PFSK-1 (cell line): ENCODE data around the gene RMND5A.

ENCODE experiments used
- POLR2AphosphoS5 ChIP-seq: IDR thresholded peaks from 2 replicates; pipeline ENCODE4 v1.6.1; 2012; ENCODE audit warnings: low read depth, mild to moderate bottlenecking, control low read depth, low read length, moderate library complexity
- SIN3A ChIP-seq: IDR thresholded peaks from 2 replicates; pipeline ENCODE4 v1.6.1; 2012; ENCODE audit warnings: mild to moderate bottlenecking, low read length, moderate library complexity, borderline replicate concordance; ENCODE audit not compliant: insufficient read depth
- TAF1 ChIP-seq: IDR thresholded peaks from 2 replicates; pipeline ENCODE4 v1.6.1; 2012; ENCODE audit warnings: low read length, control low read depth, borderline replicate concordance; ENCODE audit not compliant: insufficient read depth
- TF ChIP-seq, protein P1 (sequence below), 2 experiments: IDR thresholded peaks; 2 replicates each; pipeline versions ENCODE4 v1.6.1 to v1.8.0; 2011 to 2012; ENCODE audit warnings: low read depth in 2 of 2, low read length in 2 of 2, control low read depth in 1 of 2, inconsistent platforms in 1 of 2, mild to moderate bottlenecking in 1 of 2, moderate library complexity in 1 of 2; ENCODE audit not compliant: insufficient read depth in 1 of 2

DNA sequence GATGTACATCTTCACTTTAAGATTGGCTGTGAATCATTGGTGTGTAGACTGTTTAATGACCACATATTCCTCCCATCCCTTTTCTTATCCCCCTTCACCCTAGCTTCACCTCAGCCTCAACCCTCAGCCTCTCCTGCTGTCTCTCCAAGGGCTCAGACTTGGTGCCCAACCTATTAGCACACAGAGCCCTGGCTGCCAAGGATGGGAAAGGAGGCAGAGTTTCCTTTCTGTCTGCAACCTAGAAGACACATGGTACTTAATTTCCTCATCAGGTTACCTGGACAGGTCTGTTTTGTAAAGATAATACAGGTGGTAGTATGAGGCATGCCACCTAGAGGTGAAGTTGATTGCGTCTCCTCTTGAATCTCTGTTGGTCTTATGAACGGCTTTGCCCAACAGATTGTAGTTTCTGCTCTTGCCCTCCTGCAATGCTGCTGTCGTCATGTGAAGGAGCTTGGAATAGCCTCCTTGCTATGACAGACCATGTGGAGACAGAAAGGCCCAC is 44.5 kb upstream of the RMND5A start:
- TF ChIP-seq, protein P1, sequence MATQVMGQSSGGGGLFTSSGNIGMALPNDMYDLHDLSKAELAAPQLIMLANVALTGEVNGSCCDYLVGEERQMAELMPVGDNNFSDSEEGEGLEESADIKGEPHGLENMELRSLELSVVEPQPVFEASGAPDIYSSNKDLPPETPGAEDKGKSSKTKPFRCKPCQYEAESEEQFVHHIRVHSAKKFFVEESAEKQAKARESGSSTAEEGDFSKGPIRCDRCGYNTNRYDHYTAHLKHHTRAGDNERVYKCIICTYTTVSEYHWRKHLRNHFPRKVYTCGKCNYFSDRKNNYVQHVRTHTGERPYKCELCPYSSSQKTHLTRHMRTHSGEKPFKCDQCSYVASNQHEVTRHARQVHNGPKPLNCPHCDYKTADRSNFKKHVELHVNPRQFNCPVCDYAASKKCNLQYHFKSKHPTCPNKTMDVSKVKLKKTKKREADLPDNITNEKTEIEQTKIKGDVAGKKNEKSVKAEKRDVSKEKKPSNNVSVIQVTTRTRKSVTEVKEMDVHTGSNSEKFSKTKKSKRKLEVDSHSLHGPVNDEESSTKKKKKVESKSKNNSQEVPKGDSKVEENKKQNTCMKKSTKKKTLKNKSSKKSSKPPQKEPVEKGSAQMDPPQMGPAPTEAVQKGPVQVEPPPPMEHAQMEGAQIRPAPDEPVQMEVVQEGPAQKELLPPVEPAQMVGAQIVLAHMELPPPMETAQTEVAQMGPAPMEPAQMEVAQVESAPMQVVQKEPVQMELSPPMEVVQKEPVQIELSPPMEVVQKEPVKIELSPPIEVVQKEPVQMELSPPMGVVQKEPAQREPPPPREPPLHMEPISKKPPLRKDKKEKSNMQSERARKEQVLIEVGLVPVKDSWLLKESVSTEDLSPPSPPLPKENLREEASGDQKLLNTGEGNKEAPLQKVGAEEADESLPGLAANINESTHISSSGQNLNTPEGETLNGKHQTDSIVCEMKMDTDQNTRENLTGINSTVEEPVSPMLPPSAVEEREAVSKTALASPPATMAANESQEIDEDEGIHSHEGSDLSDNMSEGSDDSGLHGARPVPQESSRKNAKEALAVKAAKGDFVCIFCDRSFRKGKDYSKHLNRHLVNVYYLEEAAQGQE (IDR thresholded peaks at IDR 0.05; ENCODE audit: insufficient read depth in 1 of 2, low read depth in 2 of 2, low read length in 2 of 2) = no peak
- TF ChIP-seq POLR2AphosphoS5 (no peak), SIN3A (no peak), TAF1 (no peak)
